ENCODE results near the gene SERHL2.
"Not testable (repeated sequence)": the region's sequence is repeated elsewhere in the genome, so short reads cannot be mapped to it uniquely, and the experiment has no call there.

Gene SERHL2

DNA sequence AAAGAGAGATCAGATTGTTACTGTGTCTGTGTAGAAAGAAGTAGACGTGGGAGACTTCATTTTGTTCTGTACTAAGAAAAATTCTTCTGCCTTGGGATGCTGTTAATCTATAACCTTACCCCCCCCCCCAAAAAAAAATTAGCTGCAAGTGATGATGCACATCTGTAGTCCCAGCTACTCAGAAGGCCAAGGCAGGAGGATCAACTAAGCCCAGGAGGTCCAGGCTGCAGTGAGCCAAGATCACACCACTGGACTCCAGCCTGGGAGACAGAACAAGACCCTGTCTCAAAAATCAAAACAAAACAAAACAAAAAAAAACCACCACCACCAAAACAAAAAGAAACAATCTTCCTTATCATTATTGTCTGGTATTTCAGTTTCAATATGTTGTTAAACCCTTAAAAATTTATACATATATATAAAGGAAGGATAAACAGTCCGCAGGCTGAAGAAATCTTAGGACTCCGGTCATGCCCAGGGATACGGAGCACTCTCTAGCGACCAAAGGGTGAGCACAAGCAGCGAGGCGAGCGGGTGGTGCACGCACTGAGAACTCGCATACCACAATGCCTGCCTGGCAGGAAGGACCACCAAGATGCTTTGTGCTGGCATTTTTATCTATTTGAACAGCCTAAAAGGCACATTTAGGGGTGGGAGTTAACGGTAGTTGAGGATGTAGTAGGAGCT lies 54.5 kb downstream of the SERHL2 start:
- DNase-seq (ENCODE audit: low spot score) = no peak

DNA sequence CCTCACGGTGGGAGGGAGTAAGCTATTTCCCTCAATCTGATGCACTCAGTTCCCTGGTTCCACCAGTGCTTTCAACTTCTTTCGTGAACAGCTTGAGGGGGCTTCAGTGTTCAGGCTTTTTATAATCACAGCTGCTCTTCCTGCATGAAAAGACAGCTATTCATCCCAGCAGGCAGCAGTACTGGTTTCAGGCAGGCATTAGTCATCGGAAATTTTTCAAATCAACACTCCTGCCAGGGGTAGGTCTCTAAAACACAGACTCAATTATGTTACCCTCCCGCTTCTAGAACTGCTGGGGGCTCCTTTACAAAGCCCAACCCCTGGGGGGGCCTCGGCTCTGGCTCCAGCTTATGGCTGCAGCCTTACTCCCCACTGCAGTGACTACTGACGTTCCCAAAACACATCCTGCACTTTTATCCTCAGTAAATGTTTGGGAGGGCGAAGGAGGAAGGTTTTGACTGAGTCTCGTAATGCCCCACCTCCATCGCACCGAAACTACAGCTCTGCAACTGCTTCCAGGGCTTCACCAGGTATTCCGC lies 55.1 kb downstream of the SERHL2 start:
- DNase-seq (ENCODE audit: low spot score) = no peak

DNA sequence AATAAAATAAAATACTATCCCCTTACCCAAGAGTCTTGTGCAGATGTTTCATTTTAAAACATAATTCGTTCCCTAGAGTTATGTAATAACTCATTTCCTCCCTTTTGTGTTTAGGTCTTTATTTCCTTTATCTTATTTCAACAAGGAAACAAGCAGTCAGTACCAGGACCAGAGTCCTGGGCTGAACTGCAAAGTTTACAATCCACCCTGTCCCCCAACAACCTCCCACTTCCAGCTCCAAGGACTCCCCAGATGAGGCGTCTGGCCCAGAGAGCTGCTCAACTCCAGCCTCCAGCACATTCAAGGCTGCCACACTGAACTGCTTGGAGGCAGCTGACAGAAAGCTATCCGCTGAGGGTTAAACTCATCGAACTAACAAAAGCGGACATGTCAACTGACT lies 56.4 kb downstream of the SERHL2 start:
- no peak for DNase-seq (ENCODE audit: low spot score)

DNA sequence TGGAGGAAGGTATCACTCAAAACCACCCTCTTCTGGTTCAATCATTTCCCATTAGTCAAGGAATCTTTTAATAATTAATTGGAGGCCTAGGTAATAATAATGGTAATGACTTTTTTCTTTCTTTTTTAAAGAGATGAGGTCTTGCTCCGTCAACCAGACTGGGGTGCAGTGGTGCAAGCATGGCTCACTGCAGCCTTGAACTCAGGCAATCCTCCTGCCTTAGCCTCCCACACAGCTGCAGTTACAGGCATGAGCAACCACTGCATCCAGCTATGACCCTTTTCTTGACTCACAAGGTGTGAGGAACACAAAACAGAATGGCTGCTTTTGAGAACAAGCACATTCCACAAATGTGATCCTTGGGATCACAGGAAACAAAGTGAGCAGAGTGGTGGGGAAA lies 57.3 kb downstream of the SERHL2 start:
- DNase-seq (ENCODE audit: low spot score) = no peak

DNA sequence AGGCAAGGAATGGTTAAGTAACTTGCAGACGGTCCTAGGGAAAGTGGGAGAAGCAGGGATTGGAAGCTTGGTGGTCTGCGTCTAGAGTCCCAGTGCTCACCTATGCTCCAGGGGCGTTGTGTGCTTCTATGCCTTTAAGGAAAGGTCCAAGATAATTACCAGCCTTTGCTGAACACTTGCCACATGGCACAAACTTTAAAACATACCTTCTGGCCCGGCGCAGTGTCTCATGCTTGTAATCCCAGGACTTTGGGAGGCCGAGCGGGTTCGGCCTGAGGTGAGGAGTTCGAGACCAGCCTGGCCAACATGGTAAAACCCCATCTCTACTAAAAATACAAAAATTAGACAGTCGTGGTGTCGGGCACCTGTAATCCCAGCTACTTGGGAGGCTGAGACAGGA lies 58.6 kb downstream of the SERHL2 start:
- no peak for DNase-seq (ENCODE audit: low spot score)

DNA sequence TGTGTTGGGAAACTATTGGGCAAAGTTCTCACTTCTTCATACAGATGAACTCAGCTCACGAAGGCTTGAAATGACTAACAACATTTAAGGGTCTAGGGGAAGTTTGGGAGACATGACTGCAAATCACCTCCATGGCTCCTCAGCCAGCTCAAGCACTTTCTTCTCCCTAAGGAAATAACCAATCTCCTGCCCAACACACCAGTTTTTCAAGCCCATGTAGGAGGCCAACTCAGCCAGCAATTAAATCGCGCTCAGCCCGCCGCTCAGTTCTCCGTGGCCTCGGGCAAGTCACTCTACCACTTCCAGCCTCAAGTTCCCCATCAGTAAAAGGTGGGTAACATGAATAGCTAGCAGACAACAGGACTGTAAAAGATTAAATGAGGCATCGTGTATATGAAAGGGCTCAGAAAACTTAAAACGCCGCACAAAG lies 60.1 kb downstream of the SERHL2 start:
- DNase-seq (ENCODE audit: low spot score) = no peak

DNA sequence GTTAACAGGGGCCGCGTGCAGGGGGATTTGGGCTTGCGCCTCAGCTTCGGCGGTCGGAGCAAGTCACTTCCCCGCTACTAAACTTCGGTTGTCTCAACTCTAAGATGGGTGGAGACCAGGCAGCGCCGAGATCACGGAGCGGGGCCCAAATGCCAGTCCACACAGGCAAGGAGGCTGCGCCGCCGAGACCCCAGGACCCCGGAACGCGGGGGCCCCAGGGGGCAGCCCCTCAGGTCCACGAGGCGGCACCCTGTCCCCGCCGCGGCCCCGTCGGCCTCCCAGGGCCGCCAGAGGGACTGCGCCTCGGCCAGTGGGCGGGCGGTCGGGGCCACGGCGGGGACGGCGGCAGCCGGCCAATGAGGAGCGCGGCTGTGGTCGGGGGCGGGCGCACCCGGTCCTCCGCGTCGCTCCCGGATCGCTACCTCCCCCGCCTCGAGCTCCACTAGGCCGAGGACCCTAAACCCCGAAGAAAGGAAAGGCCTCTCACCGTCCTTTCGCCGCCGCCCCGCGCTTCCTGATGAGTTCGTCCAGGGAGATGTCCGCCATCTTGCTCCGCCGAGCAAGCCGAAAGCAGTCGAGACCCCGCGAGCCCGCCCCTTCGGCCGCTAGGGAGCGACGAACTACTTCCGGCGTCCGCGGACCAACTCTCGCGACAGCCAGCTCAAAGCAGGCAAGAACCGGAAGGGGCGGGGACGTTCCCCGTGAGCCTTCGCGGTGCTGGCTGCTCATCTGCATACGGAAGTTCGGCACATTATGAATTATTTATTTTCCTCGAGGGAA lies 60.7 kb downstream of the SERHL2 start, which contains the start of gene POLDIP3:
TSS of gene POLDIP3 (minus strand) at position 572 of the 780 bp plus-strand sequence. CDS start at position 546, 26 bp downstream.
- peak; percentile 97 for DNase-seq (ENCODE audit: low spot score)

DNA sequence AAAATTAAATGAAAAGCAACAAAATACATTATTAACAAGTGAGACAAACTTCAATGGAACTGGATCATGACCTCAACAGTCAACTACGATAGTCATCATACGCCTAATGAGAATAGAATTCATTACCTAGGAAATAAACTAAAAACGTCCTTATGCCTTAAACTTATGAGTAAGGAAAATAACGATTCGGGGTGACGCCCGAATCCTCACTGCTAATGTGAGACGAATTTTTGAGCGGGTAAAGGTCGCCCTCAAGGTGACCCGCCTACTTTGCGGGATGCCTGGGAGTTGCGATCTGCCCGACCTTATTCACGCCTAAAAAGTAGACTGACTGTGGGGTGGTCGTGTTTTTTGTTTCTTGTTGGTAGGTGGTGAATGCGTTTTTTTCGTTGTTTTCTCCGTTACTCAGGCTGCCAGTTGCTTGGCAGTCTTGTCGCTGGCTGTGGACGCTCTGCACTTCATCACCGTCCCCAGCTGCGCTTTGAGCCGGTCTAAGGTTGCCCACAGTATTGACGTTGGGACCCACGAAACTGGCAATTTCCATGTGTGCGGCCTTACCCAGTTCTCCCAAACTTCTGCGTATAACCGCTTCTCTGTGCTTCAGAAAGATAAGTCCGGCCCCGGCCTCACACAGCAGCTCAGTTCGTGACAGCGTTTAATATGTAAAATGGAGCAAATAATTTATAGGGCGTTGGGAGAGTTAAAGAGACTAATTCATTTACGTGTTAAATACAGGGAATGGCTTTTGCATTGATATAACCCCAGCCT lies 61.5 kb downstream of the SERHL2 start:
- peak; percentile 85 for DNase-seq (ENCODE audit: low spot score)

DNA sequence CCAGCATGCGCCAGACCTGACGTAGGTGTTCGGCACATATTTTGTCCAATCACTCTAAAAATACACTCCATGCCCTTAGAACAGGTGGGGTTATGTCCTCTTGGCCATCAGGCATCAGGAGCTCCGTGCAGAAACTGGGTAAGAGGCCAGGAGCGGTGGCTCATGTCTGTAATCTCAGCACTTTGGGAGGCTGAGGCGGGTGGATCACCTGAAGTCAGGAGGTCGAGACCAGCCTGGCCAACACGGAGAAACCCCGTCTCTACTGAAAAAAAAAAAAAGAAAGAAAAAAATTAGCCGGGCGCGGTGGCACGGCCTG lies 62.1 kb downstream of the SERHL2 start:
- not testable (repeated sequence) for DNase-seq (ENCODE audit: low spot score)

DNA sequence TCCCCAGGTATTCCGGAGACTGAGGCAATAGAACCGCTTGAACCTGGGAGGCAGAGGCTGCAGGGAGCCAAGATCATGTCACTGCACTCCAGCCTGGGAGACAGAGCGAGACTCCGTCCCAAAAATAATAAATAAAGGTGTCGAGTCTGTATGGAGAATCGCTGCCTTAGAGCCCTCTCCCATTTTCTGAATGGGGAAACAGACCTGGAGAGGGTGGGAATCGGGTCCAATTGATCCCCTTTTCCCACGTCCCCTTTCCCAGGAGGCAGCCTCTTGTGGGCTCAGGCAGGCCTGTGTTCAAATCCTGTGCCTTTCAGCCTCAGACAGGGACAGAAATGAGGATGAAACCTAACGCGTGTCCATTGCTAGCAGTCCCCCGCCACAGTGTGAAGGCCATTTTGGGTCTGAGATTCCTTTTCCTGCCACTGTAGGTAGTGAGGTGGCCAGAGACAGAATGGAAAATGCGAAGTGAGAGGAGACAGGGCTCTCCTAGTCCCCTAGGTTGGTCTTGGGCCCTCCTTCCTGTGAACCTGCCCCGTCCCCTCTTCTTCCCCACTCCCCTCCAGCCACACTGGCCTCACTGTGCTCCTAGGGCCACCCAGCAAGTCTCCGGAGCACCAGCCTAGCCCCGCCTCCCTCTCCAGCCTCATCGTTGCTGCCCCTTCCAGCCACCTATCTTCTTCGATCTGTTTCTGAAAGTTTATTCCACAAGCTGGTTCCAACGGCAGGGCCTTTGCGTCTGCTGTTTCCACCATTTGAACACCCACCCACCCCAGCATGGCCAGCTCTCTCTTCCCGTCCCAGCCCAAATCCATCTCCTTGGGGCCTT lies 63.6 kb downstream of the SERHL2 start:
- no peak for DNase-seq (ENCODE audit: low spot score)

DNA sequence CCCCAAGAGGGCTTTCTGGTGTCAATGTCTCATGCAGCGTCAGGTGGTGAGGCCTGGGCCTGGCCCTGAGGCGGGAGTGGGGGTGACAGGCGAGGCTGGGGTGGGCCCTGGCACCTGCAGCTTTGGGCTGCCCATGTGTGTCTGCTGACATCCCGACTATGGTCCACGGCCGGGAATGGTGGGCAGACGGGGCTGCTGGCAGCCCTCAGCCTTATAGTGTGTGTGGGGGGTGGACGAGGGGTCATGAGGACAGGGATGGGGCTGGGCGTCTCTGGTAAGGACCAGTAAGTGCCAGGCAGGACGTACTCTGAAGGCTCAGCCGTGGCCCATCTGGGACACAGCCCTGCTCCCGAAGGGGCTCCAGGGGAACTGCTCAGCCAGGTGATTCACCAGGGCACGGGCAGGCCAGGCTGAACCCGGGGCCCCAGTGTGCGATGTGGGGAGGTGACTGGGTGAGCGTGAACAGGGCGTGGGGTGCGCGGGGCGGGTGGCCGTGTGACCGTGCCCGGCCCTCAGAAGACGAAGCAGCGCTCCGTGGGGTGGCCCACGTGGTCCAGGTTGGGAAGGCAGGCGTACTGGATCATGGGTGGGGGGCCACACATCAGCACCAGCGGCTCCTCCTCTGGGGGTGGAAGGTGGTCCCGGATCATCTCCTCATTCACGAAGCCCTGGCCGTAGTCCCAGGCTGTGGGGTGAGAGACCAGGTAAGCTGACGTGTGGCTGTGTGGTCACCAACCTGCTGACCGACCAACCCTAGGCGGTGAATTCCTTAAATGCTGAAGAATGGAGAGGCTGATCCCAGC lies 65.7 kb downstream of the SERHL2 start:
- no peak for DNase-seq (ENCODE audit: low spot score)

DNA sequence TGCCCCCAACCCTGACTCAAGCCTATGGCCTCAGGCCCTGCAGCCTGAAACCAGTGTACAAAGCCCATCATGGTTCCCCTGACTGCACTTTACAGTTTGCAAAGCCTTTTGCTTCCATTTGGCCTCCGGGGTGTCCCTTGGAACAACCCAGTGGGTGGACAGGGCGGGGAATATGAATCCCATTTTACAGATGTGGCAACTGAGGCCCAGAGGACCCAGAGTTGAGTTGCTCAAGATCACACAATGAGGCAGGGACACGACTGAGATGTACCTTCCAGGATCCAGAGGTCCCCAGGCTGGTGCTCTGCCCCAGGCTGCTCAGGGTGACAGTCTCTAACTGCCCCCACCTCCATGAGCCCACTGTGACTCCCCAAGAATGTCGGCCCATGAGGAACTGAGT lies 66.3 kb downstream of the SERHL2 start:
- no peak for DNase-seq (ENCODE audit: low spot score)

DNA sequence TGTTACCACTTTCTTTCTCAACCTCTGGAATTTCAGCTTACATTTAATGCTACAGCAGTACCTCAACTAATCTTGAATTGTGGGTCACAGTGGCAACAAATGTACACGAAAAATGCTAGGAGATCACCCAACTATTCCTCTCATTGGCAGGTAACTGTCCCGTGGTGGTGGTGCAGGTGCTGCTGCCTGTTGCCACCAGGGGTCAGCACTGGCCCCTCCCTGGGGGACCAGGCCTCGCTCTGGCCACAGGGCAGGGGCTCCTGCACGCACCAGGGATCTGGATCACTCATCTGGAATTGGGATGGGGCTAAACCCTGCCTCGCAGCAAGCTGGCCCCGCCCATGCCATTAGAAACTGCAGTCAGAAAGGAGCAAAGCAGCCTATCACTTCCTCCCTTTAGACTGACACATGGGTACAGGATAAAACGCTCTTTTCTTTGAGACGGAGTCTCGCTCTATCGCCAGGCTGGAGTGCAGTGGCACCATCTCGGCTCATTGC lies 67.8 kb downstream of the SERHL2 start:
- peak; percentile 85 for DNase-seq (ENCODE audit: low spot score)

DNA sequence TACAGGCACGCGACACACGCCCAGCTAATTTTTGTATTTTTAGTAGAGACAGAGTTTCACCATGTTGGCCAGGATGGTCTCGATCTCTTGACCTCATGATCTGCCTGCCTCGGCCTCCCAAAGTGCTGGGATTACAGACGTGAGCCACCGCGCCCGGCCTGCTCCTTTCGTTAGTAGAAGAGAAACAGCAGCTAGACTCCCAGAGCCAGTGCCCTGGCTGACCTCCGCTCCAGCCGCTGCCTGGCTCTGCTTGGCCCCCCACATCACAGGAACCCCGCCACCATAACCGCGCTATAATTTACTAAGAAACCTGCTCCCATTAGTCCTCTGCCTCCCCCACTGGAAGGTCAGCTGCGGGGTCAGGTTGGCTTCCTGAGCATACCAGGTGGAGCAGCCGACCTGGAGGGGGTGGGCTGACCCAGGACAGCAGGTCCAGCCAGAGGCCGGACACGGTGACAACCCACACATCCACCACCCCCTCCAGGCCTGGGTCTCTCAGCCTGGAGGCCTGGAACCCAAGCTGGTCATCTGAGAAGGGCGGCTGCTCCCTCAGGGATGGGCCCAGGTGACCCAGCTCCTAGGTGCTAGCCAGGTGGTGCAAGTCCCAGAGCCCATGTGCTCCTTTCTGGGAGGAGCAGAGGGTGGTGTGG lies 68.4 kb downstream of the SERHL2 start:
- no peak for DNase-seq (ENCODE audit: low spot score)

DNA sequence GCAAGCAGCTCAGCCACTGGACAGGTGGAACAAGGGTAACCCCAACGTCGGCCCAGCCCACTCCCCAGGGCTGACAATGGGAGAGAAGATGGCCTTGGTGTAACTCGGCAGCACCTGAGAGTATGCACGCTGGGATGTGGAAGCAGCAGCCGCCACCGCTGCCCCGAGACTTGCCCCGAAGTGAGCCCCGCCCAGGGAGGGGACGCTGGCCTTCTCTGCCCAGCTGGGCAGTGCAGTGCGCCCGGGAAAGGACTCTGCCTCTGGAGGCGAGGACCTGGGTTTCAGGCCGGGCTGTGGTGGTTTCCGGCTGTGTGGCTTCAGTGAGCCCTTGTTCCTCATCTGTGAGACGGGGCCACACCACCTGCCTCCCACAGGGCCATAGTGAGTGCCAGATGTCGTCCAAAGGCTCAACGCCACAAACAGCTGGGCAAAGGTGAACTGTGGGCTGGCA lies 69.6 kb downstream of the SERHL2 start:
- DNase-seq (ENCODE audit: low spot score) = peak; percentile 51

All from germinal center (tissue), 1 donor.